Activated CD4-positive, CD25-positive, alpha-beta regulatory T cell treated with anti-CD3 and anti-CD28 coated beads, Interleukin-2, amount 50 U/mL, for 24 hours (primary cell): Measurements from ENCODE around the gene PUS1.
"Not testable (repeated sequence)": the region's sequence is repeated elsewhere in the genome, so short reads cannot be mapped to it uniquely, and the experiment has no call there.

Experiments
- ATAC-seq, 2 donors: fragments of 150-1000 bp; cut with Tn5 transposase; one replicate each; pipeline ENCODE4 v1.10.0; 2021; ENCODE audit warnings: mild to moderate bottlenecking in 1 of 2, moderate library complexity in 1 of 2

Gene PUS1

DNA sequence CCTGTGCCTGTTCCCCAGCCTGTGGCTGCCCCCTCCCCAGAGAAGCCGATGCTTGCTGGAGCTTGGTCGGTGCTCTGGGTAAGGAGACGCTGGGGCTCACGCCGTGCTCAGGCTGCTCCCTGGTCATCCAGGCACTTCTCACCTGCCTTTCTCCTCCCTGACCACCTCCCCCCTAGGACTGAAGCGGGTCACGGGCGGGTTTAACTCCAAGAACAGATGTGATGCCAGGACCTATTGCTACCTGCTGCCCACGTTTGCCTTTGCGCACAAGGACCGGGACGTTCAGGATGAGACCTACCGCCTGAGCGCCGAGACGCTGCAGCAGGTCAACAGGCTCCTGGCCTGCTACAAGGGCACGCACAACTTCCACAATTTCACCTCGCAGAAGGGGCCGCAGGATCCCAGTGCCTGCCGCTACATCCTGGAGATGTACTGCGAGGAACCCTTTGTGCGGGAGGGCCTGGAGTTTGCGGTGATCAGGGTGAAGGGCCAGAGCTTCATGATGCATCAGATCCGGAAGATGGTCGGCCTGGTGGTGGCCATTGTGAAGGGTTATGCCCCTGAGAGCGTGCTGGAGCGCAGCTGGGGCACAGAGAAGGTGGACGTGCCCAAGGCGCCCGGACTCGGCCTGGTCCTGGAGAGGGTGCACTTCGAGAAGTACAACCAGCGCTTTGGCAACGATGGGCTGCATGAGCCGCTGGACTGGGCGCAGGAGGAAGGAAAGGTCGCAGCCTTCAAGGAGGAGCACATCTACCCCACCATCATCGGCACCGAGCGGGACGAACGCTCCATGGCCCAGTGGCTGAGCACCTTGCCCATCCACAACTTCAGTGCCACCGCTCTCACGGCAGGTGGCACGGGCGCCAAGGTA is 12.3 kb downstream of the PUS1 start:
- ATAC-seq: no peak

DNA sequence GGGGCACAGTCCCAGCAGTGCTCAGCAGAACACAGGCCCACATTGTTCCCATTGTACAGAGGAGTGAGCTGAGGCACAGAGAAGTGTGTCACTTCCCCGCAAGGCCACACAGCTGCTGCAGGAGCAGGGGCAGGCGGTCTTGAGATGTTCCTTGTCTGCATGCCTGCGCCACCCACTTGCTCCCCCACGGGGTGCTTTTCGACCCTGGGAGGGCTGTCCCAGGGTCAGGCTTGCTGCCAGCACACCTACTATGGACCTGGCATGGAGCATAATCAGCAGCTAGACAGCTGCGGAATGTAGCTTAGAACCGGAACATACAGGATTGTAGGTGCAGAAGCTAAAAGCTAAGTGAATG is 12.9 kb downstream of the PUS1 start:
- ATAC-seq: no peak

DNA sequence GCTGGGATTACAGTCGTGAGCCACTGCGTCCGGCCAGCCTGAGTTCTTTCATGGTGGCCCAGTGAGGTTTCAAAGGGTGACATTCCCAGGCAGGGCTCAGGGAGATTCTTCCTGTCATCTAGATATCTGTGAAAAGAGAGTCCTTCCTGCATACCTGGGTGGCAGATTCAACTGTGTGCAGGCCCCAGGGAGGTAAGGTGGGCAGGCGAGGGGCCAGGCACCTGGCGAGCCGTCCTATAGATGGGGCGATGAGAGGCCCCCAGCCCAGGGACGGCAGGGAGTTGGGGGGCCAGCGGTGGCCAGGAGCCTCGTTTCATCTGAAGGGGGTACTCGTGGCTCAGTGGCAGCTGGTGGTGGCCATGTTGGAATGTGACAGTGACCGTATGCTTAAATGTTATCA is 13.6 kb downstream of the PUS1 start:
- no peak for ATAC-seq

DNA sequence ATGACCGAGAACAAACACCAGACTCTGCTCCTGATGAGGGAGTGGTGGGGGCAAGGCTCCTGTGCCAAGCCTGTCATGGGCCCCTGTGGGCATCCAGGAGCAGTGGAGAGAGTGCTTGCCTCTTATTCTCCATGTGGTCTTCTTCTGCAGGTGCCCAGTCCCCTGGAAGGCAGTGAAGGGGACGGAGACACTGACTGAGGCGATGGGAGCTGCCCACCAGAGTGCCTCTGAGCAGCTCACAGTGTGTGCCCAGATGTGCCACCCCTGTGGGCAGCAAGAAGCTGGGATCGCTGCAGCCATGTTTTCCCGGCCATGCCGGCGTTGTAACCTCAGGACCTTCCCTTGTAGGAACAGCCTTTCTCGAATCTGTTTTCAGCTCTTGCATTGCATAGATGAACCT is 14.3 kb downstream of the PUS1 start:
- no peak for ATAC-seq

DNA sequence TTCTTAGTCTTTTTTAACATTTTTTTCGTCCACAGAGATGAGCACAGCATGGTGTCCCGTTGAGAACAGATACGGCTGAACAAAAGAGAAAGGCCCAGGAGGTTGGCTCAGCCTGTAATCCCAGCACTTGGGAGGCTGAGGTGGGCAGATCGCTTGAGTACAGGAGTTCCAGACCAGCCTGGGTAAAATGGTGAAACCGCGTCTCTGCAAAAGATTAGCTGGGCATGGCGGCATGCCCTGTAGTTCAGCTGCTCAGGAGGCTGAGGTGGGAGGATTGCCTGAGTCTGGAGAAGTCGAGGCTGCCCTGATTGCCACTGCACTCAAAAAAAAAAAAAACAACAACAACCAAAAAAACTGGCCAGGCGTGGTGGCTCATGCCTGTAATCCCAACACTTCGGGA is 14.8 kb downstream of the PUS1 start:
- no peak for ATAC-seq

DNA sequence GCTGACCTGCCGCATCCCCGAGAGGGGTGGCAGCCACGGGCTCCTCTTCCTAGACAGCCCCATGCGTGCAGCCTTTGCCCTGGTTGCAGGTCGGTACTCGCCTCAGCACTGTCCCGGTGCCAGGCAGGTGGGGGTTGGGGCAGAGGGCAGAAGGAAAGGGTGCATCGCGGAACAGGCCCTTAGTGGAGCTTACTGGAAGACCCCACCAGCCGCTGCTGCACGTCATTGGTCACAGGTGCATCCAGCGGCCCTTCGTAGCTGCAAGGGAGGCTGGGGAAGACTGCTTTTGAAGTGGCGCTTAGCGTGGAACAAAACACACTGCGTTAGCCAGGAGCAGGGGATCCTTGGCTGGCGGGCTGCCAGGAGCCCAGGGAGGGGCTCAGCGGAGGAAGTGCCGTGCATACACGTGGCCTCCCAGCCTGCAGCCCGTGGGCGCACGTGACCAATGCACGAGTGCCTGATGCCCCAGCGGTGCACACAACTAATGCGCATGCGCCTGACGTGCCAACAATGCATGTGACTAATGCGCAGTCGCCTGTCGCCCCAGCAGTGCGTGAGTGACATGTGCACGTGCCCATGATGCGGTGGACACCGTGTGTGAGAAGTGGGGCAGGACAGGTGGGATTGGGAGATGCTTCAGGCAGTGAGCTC is 15.7 kb downstream of the PUS1 start:
- no peak for ATAC-seq

DNA sequence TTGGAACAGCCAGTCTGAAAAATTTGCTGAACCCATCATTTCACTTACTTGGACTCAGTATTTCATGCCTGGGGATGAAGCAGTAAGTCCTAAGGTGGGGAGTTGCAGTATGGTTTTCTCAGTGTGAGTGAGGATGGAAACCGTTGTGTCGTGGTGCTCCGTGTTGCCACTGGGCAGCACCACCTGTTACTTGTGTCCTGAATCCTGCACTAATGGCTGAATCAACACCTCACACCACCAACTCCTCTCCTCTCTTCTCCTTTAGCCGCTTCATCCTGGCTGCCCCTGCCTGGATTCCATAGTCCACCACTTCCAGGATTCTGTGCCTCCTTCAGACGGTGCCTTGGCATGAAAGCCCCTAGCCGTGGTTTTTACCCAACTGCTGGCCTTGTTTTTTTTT is 17.7 kb downstream of the PUS1 start:
- no peak for ATAC-seq

DNA sequence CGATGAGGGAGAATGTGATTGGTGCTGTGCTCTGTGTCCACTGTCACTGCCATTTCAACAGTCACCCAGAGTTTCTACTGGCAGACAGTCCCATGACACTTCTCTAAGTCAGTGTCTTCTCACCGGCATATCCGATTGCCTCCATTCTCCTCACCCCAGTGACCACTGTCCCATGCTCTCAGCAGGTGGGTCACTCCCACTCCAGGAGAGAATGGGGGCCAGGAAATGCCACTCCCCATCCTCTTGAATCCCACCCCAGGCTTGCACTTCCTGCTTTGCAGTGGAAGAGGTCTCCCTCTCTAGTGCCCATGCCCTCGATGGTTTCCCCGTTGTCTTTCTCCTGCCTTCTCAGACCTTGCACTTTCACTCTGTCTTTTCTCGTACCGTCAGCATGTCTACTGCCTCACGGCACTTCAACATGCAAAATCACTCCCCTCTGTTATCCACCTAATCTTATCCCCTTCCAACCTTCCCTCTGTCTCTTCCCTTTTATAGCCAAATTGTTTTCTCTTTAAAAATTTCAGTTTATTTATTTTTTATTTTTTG is 18.5 kb downstream of the PUS1 start:
- ATAC-seq: no peak

DNA sequence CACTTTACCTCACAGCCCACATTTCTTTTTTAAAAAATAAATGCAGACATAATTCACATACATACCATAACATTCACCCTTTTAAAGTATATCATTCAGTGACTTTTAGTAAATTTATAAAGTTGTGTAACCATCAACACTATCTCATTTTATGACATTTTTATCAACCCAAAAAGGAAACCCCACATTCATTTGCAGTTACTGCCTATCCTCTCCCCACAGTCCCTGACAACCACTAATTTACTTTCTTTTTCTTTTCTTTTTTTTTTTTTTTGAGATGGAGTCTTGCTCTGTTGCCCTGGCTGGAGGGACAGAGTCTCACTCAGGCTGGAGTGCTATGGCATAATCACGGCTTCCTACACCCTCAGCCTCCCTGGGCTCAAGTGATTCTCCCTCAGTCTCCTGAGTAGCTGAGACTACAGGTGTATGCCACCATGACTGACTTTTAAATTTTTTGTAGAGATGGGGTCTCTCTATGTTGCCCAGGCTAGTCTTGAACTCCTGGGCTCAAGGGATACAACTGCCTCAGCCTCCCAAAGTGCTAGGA is 19.2 kb downstream of the PUS1 start:
- ATAC-seq: no peak

DNA sequence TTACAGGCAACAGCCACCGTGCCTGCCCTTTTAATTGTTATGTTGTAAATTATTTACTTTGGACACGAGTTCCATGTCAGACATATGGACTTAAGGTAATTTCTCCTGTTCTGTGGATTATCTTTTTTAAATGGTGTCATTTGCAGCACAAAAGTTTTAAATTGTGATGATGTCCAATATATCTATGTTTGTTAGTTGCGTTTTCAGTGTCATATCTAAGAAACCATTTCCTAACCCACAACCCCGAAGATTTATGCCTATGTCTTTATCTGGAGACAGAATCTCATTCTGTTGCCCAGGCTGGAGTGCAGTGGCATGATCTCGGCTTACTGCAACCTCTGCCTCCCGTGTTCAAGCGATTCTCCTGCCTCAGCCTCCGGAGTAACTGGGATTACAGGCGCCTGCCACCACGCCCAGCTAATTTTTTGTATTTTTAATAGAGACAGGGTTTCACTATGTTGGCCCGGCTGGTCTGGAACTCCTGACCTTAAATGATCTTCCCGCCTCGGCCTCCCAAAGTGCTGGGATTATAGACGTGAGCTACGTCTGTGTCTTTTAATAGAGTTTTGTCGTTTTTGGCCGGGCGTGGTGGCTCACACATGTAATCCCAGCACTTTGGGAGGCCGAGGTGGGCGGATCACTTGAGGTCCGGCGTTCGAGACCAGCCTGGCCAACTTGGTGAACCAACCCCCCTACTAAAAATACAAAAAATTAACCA is 19.8 kb downstream of the PUS1 start:
- not testable (repeated sequence) for ATAC-seq

DNA sequence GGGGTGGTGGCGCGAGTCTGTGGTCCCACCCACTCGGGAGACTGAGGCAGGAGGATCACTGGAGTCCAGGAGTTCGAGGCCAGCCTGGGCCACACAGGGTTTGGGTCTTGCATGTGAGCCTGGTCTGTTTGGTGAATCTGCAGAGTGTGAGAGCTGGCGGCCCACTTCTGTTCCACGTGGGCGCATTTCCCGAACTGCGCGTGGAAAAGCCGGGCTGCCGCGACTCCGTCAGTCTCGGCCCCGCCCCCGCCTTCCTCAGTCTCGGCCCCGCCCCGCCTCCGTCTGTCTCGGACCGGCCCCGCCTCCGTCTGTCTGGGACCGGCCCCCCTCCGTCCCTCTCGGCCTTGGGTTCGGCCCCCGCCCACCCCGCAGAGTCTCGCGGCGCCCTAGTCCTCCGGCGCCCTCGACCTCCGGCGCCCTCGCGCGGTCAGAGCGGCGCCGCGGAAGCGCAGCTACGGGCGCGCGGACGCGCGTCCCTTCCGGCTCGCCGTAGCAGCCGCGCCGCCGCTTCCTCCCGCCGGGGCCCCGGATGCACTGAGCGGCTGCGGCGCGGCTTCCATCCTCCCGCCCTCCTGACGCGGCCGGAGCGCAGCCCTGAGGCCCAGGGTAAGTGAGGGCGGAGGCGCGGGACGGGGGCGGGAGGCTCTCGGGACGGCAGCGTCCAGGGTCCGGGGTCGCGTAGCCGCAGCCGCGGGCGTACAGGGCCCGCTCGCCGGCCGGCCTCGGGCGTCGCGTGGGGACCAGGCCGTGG is 20.5 kb downstream of the PUS1 start, which contains the start of gene EP400:
EP400 (plus strand) TSS at position 512 of the 751 bp plus-strand sequence. CDS start 10,678 bp downstream, outside the sequence.
- peak; percentile 93 to 94 for ATAC-seq

DNA sequence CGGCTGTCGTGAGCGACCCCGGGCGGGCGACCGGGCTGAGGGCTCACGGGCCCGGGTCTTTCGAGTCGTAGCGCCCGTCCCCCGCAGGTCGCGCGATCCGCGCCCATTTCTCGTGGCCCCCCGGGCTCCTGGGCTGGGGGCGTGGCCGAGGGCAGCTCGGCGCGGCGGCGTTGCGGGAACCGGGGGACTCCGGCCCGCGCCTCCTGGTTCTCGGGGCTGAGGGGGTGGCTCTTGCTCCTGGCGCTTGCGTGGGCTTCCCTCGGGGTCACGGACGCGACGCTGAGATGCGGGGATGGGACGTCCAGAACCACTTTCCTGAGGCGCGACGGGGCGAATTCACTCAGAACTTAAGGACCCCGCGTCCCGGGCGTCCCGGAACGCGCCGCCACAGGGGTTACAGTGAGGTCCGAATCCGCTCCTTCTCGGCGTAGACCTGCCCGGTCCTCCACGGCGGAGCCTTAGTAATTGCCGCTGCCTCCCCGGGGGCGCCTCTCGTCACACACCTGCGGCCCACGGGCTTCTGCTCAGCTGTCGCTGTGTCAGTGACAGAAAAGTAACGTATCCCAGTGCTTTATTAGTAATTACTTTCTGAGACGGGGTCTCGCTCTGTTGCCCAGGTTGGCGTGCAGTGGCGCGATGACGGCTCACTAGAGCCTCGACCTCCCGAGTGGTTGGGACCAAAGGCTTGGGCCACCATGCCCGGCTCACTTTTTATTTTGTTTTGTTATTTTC is 21.3 kb downstream of the PUS1 start:
- ATAC-seq: peak; percentile 12 to 15

DNA sequence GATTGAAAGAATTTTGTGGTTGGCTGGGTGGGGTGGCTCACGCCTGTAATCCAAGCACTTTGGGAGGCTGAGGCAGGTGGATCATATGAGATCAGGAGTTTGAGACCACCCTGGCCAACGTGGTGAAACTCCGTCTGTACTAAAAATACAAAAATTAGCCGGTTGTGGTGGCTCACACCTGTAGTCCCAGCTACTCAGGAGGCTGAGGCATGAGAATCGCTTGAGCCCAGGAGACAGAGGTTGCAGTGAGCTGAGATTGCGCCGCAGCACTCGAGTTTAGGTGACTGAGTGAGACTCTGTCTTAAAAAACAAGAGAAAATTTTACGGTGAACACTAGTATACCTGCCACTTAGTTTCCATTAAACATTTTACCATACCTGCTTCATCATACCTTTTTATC is 24.7 kb downstream of the PUS1 start:
- ATAC-seq: not testable (repeated sequence)

DNA sequence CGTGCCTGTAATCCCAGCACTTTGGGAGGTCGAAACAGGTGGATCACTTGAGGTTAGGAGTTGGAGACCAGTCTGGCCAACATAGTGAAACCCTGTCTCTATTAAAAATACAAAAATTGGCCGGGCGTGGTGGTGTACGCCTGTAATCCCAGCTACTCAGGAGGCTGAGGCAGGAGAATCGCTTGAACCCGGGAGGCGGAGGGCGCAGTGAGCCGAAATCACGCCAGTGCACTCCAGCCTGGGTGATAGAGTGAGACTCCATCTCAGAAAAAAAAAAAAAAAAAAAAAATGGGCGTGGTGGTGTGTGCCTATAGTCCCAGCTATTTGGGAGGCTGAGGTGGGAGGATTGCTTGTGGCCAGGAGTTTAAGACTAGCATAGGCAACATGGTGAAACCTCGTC is 25.4 kb downstream of the PUS1 start:
- ATAC-seq: not testable (repeated sequence)

DNA sequence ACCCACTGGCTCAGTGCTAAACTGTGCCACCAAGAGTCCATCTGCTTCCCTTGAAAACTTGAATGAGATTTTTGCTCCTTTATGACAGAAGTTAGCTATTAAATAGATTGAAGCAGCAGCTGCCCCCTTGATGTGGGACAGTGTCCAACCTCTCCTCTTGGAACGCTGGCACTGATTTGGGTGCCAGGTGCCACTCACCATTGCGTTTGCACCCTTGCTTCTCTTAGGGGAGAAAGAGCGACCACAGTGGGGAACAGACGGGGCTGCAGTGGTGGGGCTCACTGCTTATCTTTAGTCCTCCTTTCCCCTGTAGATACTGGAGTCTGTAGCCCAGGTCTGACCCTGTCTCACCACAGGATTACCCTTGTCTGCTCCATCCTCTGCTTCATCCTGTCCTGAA is 30.0 kb downstream of the PUS1 start:
- no peak for ATAC-seq

DNA sequence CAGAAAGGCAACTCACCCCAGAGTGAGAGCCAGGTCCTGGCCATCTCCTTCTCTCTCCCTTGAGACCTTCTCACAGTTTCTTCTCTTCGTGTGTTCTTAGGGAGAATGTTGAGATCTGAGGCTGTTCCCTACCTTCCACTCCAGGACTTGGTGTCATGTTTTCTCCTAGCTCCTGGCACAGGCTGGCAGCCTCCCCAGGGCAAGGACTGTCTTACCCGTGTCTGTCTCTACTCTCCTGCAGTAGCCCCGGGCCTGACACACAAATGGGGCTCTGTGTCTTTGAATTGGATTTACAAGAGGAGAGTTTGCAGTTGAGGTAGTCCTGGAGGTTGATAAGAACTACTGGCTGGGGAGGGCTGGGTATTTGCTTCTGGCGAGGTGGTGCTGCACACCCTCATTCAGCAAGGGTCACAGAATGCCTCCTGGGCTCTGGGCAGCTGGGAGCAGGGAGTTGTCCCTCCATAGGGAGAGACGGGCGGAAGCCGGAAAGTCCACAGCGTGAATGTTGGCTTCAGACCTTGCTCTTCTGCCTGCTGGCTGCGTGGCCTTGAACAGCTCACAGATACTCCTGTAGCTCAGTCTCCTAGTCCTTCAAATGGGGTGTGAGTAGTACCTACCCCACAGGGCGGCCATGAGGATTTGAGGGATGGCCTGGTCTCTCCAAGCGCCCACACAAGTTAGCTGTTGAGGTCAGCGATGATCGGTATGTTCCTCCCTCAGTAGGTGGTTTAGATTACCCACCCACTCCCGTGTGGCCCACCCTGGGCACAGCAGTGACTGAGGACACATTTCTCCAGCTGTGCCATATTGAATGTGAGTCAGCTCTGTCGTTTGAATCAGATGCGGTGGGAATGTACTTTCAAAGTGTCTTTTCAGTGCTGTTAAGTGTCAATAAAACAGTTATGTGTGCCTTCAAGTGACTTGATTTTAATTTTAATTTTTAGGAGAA is 30.8 kb downstream of the PUS1 start:
- no peak for ATAC-seq

DNA sequence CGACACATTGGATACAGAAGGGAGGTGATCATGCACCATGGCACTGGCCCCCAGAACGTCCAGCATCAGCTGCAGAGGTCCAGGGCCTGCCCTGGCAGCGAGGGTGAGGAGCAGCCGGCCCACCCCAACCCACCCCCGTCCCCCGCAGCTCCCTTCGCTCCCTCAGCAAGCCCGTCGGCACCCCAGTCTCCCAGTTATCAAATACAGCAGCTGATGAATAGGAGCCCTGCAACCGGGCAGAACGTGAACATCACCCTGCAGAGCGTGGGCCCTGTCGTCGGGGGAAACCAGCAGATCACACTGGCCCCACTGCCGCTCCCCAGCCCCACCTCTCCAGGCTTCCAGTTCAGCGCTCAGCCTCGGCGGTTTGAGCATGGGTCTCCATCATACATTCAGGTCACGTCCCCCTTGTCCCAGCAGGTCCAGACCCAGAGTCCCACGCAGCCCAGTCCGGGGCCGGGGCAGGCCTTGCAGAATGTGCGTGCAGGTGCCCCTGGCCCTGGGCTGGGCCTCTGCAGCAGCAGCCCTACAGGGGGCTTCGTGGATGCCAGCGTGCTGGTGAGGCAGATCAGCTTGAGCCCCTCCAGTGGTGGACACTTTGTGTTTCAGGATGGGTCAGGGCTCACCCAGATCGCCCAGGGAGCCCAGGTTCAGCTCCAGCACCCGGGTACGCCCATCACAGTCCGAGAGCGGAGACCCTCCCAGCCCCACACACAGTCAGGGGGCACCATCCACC is 31.7 kb downstream of the PUS1 start:
- ATAC-seq: not testable (repeated sequence)

DNA sequence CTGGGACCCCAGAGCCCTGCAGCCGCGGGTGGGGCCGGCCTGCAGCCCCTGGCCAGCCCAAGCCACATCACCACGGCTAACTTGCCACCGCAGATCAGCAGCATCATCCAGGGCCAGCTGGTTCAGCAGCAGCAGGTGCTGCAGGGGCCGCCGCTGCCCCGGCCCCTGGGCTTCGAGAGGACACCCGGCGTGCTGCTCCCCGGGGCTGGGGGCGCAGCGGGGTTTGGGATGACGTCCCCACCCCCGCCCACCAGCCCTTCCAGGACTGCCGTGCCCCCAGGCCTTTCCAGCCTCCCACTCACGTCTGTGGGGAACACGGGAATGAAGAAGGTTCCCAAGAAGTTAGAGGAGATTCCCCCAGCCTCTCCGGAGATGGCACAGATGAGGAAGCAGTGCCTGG is 32.3 kb downstream of the PUS1 start:
- ATAC-seq: not testable (repeated sequence)

DNA sequence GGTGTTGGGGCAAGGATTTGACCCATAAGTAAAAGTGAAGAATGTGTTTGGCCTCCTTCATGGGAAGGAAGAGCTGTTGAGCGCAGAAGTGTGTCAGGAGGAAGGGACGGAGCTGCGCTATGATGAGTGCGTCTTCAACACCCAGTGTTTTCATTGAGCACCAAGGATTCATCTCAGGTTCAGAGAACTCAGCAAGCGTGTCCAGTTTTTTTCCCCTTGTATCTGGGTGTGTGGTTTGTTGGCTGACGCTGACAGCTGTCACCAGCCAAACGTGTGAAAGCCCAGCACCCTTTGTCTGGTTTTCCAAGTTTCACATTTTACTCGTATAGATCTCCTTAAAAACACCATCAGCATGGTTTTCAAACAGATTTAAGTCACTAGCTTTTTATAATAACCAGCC is 33.0 kb downstream of the PUS1 start:
- no peak for ATAC-seq

DNA sequence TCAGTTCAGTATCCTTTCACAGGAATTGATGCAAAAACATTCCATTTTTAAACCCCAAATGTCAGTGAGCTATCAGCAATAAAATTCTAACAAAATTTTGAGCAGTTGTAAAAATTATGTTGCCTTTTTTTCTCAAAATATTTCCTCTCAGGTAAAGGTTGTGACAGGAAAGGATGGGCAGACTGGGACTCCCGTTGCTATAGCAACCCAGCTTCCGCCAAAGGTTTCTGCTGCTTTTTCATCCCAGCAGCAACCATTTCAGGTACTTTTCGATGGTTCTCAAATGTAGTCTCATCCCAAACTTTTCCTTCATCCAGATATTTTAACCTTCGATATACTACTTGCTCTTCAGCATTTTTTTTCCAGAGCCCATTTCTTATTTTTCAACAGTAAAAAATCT is 34.3 kb downstream of the PUS1 start:
- ATAC-seq: no peak
